HG02885 (cell line): ENCODE results near the gene LCOR.

Experiments used
- ATAC-seq: cut with Tn5 transposase; IDR thresholded peaks from one replicate; pipeline ENCODE4 v1.9.1; 2021; ENCODE audit warnings: mild to moderate bottlenecking; ENCODE audit not compliant: unreplicated experiment, poor library complexity

LCOR gene

DNA sequence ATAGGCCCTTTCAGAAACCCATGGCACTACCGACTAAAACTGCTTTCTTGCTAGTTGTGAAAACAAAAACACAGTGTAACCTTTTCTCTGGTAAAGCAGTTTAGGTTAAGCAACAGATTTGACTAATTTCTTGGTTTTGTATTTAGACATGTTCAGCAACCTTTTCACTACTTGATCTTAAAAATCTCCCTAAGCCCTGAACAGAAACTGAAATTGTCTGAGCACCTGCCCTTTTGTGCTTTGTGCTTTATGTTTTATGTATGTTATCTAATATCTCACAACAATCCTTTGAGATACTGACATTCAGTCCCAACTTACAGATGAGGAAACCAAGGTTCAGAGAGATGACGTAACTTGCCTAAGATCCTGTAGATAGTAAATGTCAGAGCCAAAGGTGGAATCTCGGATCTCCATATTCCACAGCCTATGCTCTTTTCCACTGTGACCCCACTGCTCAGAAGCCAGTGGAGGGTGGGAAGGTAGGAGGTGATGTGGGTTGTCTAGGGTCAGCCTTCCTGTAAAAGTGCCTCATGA lies 146.6 kb downstream of the LCOR start:
- peak; percentile 75 for ATAC-seq

- ATAC-seq = no peak
These were observed 150.2 kb downstream of the LCOR start for GRCh38 chr10:96982149-96982930.

- no peak for ATAC-seq
These were observed 152.5 kb downstream of the LCOR start for GRCh38 chr10:96984541-96985131.

DNA sequence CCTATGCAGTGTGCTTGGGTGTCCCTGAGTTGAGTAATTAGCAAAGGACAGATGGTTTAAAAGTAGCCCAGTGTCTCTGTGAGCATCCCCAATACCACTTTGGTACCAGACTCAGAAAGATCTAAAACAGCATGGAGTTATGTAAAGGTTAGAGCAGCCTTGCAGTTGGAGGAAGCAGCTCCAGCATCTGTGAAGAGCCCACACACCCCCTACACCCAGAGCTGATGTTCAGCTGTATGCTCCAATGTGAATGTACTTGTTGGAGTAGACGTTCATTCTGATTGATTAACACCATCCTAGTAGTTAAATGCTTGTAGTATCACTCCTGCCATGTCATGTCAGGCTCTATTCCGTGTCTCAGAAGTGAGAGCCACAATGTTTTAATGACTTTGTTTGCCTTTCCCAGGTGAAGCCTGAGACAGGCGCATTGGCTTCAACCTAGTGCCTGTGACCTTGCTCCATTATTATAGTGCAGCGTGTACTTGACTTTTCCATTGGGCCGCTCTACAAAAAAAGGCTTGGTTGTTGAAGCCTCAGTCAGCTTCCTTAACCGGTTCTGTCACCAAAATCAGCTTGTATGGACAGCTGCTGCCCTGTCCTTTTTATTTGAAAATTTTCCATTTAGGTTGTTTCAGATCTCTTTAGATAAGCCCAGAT lies 154.2 kb downstream of the LCOR start:
- no peak for ATAC-seq

- no peak for ATAC-seq
These were observed 155.2 kb downstream of the LCOR start for GRCh38 chr10:96987141-96987841.

DNA sequence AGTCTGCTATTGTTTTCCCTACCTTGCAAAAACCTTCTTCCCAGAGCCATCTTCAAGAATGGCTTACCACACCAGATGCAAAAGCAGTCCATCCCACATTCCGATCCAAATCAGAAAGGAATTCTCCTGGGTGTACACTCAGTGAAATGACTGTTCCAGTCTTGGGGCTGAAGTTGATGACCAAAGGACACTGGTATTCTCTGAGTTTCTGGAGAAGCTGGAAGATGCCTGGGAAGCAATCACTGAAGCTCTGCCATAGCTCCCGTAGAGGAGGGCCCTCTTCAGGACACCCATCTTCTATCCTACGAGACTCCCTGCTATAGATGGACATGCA lies 155.7 kb downstream of the LCOR start:
- no peak for ATAC-seq

DNA sequence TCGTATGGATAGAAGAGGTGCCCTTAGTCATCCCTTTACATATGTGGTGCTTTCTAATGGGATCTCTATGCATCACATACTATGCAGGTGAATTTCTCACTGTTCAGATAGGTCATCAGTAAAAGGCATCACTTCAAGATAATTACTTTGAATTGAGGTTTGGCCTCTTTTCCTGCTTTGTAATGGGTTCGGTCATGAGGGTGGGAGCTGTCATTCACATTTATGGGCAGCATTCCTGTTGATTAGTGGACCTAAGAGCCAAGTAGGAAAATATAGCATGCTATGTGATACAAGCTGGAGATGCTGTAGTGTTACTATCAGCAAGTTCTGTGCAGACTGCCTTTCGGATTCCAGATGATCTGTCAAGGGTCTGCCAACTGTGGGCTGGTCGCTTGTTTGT lies 156.3 kb downstream of the LCOR start:
- ATAC-seq = no peak

GRCh38 chr10:96991313-96991841 lies 159.3 kb downstream of the LCOR start:
- no peak for ATAC-seq

- peak; percentile 79 for ATAC-seq
These were observed 160.6 kb downstream of the LCOR start for GRCh38 chr10:96992721-96993120.

DNA sequence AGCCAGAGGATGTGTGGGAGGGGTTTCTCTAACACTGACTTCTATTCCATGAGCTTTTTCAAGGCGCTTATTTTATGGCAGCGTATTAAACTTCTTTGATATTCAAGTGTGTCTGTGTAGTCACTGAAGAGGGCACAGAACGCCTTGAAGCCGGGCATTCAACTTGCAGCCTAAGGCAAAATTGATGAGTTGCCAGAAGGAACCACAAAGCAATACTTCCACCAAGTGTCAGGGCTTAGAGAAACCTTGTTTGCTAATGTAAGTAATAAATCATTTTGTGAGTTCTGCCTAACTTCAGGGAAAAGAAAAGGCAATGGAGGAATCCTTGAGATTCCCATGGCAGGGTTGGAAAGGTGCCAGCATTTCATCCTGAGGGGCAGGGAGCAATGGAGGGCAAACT lies 163.8 kb downstream of the LCOR start:
- ATAC-seq = no peak

DNA sequence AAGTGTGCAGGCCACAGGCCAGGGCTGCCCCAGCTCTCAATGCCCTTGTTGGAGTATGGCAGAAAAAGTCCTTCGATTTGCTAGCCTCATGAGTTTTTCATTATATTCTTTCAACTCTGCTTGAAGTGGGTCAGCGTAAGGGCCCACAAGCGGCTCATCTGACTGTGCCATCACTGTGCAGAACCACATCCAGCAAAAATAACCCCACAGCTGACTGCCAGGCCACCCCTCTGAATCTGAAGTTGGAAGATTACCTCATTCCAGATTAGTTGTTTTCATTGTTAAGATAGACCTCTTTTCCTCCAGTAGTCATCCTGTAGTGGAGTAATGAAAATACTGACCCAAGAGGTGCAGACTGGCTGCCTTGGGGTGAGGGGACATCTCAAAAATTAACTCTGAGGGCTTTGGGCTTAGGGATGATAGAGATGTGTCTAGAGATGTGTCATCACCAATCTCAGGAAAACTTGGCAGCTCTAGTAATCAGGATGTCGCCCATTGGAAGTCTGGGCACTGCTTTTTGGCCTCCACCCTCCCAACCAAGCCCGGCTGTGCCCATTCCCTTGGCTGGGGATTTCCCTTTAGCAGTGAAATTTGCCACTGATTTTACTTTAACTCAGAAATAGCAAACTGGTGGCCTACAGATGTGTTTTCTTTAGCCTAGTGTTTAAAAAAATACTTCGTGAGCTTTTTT lies 164.3 kb downstream of the LCOR start:
- ATAC-seq = no peak

GRCh38 chr10:96998329-96998888 lies 166.3 kb downstream of the LCOR start:
- no peak for ATAC-seq

GRCh38 chr10:96999337-96999736 lies 167.2 kb downstream of the LCOR start:
- ATAC-seq = no peak

GRCh38 chr10:96999987-97000386 lies 167.9 kb downstream of the LCOR start:
- no peak for ATAC-seq

DNA sequence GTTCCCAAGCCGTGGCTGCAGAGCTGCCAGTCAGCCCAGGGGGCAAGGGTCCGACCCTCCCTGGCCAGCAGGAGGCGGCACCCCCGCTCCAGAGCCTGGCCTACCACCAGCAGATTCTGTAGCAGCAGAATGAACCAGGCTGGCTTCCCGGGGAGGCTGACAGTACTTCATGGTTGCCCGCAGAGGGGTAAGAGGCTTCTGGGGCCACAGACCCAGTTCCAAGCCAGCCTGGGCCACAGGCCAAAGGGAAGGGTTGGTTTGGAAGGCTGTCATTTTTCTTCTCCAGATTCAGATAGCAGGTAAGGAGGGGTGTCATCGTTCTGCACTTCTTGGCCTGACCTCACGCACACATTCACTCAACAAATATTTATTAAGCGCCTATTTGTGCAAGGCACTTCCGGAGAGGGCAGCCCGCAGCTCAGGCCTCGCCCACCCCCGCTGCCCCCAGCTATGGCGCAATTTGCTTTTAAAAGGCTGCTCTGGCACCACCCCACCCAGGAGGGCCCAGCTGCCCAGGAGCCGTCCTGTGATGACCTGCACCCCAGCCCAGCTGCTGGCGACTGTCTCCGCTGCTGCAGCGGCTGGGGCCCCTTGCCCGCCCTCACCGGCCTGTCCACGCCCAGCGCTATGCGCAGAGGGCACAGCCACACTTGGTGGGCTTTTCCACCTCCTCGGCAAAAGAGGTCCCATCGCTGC lies 168.5 kb downstream of the LCOR start:
- ATAC-seq = no peak

DNA sequence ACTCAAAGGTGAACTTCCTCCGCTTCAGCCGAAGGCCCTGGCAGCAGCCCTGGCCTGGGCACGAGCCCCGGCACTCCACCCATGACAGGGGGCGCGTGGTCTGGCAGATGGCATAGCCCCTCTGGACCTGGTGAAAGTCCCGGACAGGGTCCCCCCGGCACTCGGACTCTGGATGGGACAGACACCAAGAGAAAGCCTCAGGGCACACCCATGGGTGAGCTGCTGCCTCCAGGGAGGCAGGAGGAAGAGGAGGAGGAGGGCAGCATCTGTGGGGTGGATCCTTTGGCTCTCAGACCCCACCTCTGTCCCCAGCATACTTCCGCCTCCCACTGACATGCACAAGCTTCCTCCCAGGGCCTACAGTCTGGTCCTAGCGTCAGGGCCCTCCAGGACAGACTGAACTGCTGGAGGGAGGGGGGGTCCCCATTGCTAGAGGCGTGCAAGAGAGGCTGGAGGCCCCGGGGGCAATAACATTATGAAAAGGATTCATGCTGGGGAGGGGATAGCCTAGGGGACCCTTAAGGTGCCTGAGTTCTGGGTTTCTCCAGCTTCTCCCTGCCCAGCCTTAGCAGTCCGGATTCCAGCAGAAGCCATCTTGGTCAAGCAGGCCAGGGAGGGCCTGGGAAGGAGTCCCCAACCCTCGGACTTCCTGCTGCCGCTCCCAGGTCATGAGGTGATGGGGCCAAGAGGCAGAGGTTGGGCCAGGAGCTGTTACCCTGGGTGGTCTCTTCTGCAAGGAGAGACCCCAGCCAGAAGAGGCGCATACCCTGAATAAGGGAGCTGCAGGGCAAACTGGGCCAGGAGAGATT lies 169.3 kb downstream of the LCOR start:
- ATAC-seq = no peak

DNA sequence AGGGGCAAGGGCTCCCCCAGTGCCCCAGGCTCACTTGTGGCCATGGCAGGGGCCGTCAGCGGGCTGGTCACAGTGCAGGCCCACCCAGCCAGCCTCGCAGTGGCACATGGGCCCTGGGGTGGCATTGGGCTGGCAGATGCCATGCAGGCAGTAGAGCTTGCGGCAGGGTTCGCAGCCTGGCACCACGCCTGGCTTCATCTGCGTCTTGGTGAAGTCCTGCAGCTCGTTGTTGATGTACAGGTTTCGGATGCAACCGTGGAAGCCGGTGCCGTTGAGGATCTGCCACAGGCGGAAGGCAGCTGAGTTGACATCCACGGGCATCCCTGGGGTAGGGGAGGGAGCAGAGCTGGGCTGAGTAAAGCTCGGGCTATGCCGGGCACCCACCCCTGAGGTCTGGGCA lies 170.6 kb downstream of the LCOR start:
- no peak for ATAC-seq

DNA sequence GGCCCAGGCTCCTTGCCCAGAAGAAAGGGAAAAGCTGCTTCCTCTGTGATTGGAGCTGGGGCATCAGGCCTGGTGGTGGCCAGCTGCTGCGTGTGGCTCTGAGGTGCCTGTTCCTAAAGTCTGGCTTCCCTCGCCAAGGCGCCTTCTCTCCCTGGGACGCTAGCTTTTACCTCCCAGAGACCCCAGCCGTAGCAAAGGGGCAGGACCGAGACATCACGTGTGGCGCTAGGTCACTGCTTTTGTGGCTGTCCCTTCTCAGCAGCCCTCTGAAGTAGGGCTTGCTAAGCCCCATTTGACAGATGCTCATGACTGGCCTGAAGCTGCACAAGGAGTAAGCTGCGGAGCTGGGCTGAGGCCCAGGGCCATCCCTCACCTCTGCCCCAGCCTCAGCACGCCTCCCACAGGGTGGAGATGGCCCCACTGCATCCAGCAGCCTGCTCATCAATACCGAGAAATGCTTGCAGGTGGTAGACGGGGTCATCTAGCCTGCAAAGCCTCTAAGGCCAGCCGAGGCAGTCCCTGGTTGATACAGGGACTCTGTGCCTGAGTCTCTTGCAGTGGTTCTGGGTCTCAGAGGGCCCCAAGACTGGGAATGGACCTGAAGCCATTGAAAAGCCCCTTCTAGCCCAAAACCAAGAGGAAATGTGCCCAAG lies 171.2 kb downstream of the LCOR start:
- no peak for ATAC-seq
